AG04450 (cell line): Measurements from ENCODE around the gene TOX3. TPM values are rescaled to one million over a fixed set of nuclear protein-coding genes. Genes with fewer than 3 reads are reported as not detected.

Experiments used
- CTCF ChIA-PET: fragments of 300-600, 350-600 bp; formaldehyde crosslinking; extraction: SDS; loops from one replicate; lab custom pipeline; 2022; ENCODE audit warnings: antibody characterized with exemption, inconsistent platforms; lab: Charles Lee
- POLR2A ChIA-PET: fragments of 350-600 bp; formaldehyde crosslinking; extraction: SDS; loops from one replicate; lab custom pipeline; 2021; ENCODE audit warnings: antibody characterized with exemption, inconsistent platforms; lab: Yijun Ruan, JAX
- DNase-seq: peaks from one replicate; pipeline ENCODE4 v3.0.0-alpha.2; 2011; ENCODE audit warnings: low read depth, low spot score
- H3K27ac ChIP-seq: one replicate; pipeline ENCODE4 v1.5.1; 2012; ENCODE audit warnings: low read depth, low read length, control low read depth
- H3K27me3 ChIP-seq: one replicate; pipeline ENCODE4 v1.6.0; 2012; ENCODE audit warnings: low read length; ENCODE audit not compliant: control insufficient read depth, insufficient read depth
- H3K4me3 ChIP-seq: 2 replicates; pipeline ENCODE4 v1.5.1; 2011; ENCODE audit warnings: mild to moderate bottlenecking, low read depth, low read length, control low read depth
- H3K9me3 ChIP-seq: 2 replicates; pipeline ENCODE4 v1.5.1; 2012; ENCODE audit warnings: low read length; ENCODE audit not compliant: control insufficient read depth, insufficient read depth
- polyA plus RNA-seq: library from polyadenylated mRNA; depleted of rRNA; stranded (reverse); fragments of >200 nt; gene quantifications from 2 replicates; pipeline ENCODE4 v1.2.3, GENCODE V29; 2011
- TF ChIP-seq, protein P1 (sequence below): IDR thresholded peaks from 2 replicates; pipeline ENCODE4 v1.5.1; 2011; ENCODE audit warnings: low read depth, low read length, control low read depth, inconsistent platforms

TOX3 gene
- polyA plus RNA-seq, 1 experiment: not detected

- ChIA-PET POLR2A (no interaction called here), CTCF (no interaction called here)
- TF ChIP-seq, protein P1, sequence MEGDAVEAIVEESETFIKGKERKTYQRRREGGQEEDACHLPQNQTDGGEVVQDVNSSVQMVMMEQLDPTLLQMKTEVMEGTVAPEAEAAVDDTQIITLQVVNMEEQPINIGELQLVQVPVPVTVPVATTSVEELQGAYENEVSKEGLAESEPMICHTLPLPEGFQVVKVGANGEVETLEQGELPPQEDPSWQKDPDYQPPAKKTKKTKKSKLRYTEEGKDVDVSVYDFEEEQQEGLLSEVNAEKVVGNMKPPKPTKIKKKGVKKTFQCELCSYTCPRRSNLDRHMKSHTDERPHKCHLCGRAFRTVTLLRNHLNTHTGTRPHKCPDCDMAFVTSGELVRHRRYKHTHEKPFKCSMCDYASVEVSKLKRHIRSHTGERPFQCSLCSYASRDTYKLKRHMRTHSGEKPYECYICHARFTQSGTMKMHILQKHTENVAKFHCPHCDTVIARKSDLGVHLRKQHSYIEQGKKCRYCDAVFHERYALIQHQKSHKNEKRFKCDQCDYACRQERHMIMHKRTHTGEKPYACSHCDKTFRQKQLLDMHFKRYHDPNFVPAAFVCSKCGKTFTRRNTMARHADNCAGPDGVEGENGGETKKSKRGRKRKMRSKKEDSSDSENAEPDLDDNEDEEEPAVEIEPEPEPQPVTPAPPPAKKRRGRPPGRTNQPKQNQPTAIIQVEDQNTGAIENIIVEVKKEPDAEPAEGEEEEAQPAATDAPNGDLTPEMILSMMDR: no peak
Observed at GRCh38 chr16:52418201-52418600, 128.7 kb downstream of the TOX3 start.

DNA sequence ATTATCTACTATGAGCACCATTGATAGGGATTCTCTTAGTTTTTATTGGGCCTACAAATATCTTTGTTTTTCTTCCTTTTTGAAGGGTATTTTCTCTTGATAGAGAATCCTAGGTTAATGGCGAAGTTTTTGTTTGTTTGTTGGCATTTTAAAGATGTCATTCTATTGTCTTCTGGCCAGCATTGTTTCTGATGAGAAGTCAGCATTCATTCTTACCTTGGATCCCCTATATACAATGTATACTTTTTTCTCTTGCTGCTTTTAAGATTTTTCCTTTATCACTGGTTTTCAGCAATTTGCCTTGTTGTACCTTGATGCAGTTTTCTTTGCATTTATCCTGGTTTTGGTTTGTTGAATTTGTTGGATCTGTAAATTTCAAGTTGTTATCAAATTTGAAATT, 130.1 kb downstream of the TOX3 start:
- TF ChIP-seq, protein P1: no peak
- Histone ChIP-seq H3K4me3 (no peak overlapping the region), H3K27me3 (no peaks in the 10 kb centered on the region), H3K9me3 (no peaks in the 10 kb centered on the region; the same call in 1 of the 2 replicates), H3K27ac (no peak overlapping the region)
- POLR2A ChIA-PET: no interaction called here
- no peak for DNase-seq
- CTCF ChIA-PET: no interaction called here

More at GRCh38 chr16:52418201-52418600, 128.7 kb downstream of the TOX3 start:
- H3K27ac ChIP-seq: no peak overlapping the region
- H3K4me3 ChIP-seq: no peak overlapping the region
- DNase-seq: no peak
- H3K27me3 ChIP-seq: no peaks in the 10 kb centered on the region
- no peaks in the 10 kb centered on the region; the same call in 1 of the 2 replicates for H3K9me3 ChIP-seq

- POLR2A ChIA-PET: no interaction called here
- no peak for DNase-seq
Observed at GRCh38 chr16:52411011-52411410, 135.9 kb downstream of the TOX3 start.

GRCh38 chr16:52408191-52408845, 138.6 kb downstream of the TOX3 start:
- Histone ChIP-seq H3K27me3 (no peaks in the 10 kb centered on the region), H3K27ac (no peak overlapping the region), H3K9me3 (peaks cover 3% of the 10 kb centered on the region; the same call in 1 of the 2 replicates), H3K4me3 (no peak overlapping the region)
- ChIA-PET CTCF (no interaction called here), POLR2A (no interaction called here)
- DNase-seq: no peak
- TF ChIP-seq, protein P1: no peak

More at GRCh38 chr16:52411011-52411410, 135.9 kb downstream of the TOX3 start:
- H3K27ac ChIP-seq: no peak overlapping the region
- no peaks in the 10 kb centered on the region for H3K9me3 ChIP-seq
- no peaks in the 10 kb centered on the region for H3K27me3 ChIP-seq
- CTCF ChIA-PET: no interaction called here
- TF ChIP-seq, protein P1: no peak
- no peak overlapping the region for H3K4me3 ChIP-seq

- no peak for DNase-seq
- TF ChIP-seq, protein P1: no peak
- no peak overlapping the region for H3K27ac ChIP-seq
- H3K9me3 ChIP-seq: peaks cover 3% of the 10 kb centered on the region; the same call in 1 of the 2 replicates
- POLR2A ChIA-PET: no interaction called here
- H3K27me3 ChIP-seq: no peaks in the 10 kb centered on the region
- CTCF ChIA-PET: no interaction called here
- no peak overlapping the region for H3K4me3 ChIP-seq
Observed at GRCh38 chr16:52407778-52408177, 139.2 kb downstream of the TOX3 start.
